GM21528 (cell line): ENCODE results near the gene LENG1.

Experiments
- ATAC-seq: cut with Tn5 transposase; IDR thresholded peaks from one replicate; pipeline ENCODE4 v1.9.1; 2021; ENCODE audit warnings: mild to moderate bottlenecking, moderate library complexity; ENCODE audit not compliant: unreplicated experiment, low FRiP score

Gene LENG1

DNA sequence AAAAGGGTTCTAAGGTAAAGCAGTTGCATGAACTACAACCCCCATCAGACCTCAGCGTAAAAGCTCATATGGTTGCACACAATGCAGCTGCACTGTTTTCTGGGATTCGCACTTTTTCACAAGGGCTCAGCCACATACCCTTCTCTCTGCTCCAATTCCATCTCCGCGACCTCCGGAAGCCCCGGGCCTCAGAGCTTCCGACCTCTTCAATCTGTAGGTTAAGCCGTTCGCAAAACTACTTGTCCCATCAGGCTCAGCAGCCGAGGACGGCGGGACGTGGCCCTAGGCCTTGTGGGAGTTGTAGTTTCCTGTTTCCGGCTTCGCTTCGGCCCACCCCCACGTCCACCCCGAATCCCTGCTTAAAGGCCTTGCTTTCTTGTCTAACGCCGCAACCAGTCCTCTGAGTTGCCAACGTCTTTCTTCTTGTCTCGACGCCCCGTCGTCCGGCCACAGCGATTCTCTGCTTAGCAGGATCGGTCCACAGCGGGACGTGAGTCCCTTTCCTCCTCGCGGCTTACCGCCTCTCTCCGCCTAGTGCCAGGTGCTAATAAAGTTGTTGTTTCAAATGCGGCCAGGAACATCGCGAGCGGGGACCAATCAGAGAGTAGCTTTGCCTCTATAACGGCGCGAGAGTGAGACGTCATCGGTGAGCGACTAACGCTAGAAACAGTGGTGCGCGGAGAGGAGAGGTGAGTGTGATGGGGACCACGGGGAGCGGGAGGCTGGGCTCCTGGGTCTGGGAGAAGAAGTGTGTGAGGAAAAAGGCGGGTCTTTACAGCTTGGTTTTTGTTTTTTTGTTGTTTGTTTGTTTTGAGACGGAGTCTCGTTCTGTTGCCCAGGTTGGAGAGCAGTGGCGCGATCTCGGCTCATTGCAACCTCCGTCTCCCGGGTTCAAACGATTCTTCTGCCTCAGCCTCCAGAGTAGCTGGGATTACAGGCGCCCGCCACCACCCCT lies 44.1 kb downstream of the LENG1 start, which contains the start of the genes PRPF31 and TFPT:
PRPF31 (plus strand) TSS at position 646 of the 955 bp plus-strand sequence. CDS start 2,525 bp downstream, outside the sequence.
TFPT (minus strand) TSS at position 549 of the 955 bp plus-strand sequence; CDS start at position 161, 388 bp downstream.
- peak; percentile 68 for ATAC-seq

DNA sequence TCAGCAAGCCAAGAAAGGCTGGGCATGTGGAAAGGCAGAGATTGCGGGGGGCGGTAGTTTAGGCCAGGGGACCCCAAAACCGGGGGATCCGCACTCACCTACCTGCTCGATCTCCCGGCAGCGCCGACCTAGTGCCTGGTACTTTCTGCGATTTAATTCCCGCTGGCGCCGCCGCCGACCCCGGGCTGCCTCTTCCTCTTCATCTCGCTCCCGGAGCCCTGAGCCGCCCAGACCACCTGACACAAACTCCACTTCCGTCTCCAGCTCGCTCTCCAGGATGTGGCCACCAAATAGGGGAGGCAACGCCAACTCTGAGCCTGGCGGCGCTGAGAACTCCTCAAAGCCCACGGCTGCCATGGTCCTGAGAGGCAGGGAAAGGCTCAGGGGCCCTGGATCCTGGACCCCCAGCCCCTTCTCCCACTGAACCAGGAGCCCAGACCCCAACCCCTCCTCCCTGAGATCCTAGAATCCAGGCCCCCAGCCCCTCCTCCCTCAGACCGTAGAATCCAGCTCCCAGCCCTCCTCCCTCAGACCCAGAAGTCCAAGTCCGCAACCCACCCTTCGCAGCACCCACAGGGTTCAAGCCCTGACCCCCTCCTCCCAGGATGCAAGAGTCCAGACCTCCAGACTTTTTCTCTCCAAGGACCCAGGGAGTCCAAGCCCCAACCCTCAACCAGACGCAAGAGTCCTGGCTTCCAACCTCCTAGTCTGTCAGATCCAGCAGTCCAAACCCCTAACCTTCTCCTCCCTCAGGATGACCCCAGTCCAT lies 45.0 kb downstream of the LENG1 start:
- peak; percentile 2 for ATAC-seq

DNA sequence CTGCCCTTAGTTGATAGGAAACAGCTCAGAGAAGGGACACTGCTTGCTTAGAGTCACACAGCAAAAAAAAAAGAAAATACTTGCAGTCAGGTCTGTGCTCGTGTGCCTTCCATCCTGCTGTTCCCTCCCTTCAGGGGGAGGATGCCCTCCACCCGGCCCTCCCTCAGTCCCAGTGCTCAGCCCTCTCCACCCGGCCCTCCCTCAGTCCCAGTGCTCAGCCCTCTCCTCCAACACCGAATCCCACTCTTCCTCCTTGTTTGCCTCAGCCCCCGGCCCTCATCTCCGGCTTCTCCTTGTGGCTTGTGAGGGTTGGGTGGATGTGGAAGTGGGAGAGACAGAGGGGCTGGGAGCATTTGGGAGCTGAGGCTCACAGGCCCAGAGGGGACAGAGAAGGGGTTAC lies 49.9 kb downstream of the LENG1 start:
- ATAC-seq, result no peak

DNA sequence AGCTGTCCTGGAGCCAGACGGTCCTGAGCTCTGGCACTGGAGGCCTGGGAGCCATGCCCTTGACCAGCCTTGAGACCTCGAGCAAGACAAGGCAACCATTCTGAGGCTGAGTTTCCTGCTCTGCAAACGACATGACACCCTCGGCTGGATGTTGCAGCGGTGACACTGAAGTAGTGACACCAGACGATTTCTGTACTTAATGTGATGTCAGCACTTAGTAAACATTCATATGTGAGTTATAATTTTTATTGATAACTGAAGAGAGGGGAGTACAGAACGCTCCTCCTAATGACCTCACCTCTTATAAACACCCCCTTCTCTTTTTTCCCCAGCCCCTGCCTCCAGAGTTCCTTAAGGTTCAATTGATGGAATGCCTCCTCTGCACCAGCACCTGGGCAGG lies 51.0 kb downstream of the LENG1 start:
- no peak for ATAC-seq

DNA sequence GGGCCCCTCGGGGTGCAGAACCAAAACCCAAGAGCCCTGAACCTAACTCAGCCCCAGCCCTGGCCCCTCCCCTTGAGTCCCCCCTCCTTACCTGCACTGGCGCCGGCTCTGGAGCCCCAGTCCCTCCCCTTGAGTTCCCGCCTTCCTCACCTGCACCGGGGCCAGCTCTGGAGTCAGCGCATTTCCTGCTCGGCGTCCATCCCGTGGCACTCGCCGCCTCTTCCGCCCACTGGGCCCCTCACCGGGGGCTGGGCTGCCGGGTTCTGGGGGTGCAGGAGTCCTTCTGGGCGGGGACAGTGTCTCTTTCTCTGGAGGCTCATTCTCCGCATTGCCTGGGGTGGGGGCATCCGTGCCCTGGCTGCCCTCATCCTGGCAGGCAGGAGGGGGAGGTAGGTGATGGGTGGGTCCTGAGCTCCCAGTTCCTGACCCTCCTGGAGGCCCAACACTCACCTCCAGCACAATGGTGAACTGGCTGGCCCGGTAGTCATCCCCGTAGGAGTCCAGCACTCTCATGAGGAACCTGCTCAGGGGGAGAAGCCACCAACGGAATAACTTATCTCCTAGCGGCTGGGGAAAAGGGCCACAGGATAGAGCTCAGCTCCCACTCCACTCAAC lies 51.5 kb downstream of the LENG1 start:
- ATAC-seq, result no peak

DNA sequence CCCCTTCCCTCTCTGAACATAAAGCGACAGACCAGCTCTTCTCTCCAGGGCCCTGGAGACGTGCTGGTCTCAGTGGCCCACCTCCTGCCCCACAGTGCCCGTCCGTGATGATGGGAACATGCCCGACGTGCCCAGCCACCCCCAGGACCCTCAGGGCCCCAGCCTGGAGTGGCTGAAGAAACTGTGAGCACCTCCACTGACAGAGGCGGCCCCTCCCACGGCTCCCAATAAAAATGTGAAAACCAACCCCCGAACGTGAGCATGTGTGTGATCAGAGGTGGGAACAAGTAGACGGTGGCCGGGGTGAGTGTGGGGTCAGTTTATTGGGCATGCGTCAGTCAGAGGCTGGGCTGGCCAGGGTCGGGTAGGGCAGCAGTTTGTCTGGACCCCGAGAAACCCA lies 52.8 kb downstream of the LENG1 start:
- ATAC-seq, result no peak

DNA sequence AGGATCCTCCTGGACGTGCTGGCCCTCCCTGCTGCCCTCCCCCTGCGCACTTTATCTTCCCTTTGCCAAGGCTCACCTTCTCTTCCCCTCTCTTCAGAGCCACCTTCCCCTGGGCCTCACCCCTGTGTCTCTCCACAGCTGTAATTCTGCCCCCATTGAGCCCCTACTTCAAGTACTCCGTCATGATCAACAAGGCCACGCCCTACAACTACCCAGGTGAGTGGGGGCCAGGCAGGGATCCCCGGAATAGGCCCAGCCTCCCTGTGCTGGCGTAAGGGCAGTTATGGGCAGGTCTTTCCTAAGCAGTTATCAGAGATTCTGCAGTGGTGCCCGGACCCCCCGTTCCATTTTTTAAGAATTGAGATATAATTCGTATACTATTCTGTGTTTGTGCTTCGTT lies 53.7 kb downstream of the LENG1 start:
- ATAC-seq, result no peak
